HT1080 (cell line): ENCODE measurements around the gene NPR2. TPM values are rescaled to one million over a fixed set of nuclear protein-coding genes. Genes with fewer than 3 reads are reported as not detected.

Source experiments
- DNase-seq: peaks from one replicate; pipeline ENCODE4 v3.0.0-alpha.2; 2015; ENCODE audit warnings: low read depth
- polyA plus RNA-seq, 2 experiments: library from polyadenylated mRNA; depleted of rRNA; stranded (reverse); fragments of >200 nt; gene quantifications; 2 replicates each; pipeline ENCODE4 v1.2.3, GENCODE V29; 2015
- total RNA-seq: library from RNA; depleted of rRNA; stranded (reverse); fragments of >200 nt; shearing (Covaris generic); gene quantifications from 2 replicates; pipeline ENCODE4 v1.2.3, GENCODE V29; 2014; rRNA removed

The NPR2 gene
- total RNA-seq = 6.9 and 8.6 TPM in 2 replicates
- 18.8 and 19.5 TPM in 2 replicates for polyA plus RNA-seq (2015; cell fraction: cytosol; rRNA removed)
- polyA plus RNA-seq (2015; cell fraction: nucleus; rRNA removed) = 34.4 and 40.8 TPM in 2 replicates

DNA sequence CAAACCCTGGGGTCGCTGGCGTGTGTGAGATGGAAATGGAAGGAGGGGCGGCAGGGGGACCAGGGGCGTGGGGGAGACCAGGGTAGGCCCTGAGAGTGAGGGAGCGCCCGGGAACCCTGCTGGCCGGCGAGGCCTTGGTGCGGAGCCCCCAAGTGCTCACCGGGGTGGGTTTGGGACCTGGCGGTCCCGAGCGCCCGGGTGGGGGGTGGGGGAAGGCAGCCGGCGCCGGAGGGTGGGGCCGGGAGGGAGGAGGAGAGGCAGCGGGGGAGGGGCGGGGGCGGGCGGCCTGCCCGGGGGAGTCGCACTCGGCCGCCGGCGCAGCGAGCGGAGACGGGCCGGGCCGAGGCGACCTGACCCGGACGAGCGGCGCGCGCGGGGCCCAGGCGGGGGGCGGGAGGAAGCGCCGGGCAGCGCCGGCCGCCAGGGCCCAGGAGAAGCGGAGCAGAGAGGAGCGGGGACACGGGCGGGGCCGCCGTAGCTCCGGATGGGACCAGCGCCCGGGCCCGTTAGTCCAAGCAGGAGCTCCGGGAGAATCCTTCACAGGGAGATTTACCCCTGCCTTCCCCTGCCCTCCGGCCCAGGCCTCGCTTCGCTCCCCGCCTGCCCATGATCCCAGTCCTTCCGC is at the start of gene NPR2:
NPR2 (plus strand) TSS at position 295 of the 625 bp plus-strand sequence. CDS start 818 bp downstream, outside the sequence.
- no peak for DNase-seq

DNA sequence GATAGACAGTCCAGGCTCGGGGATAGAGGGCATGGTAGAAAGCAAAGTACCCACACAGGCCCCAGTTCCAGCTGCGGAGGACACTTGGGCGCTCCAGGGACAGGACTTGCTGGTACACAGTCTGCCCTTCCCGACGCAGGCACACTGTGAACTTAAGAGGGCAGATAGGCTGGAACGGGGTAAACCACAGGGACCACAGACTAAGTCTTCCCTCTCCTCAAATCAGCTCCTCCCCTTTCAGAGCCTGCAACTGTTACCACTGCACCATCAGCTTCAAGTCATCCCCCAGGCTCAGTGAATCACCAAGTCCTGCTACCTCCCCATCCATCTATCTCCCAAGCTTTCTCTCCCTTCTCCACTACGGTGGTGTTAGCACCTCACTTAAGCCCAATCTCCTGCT is 49.7 kb upstream of the NPR2 start:
- DNase-seq = no peak

DNA sequence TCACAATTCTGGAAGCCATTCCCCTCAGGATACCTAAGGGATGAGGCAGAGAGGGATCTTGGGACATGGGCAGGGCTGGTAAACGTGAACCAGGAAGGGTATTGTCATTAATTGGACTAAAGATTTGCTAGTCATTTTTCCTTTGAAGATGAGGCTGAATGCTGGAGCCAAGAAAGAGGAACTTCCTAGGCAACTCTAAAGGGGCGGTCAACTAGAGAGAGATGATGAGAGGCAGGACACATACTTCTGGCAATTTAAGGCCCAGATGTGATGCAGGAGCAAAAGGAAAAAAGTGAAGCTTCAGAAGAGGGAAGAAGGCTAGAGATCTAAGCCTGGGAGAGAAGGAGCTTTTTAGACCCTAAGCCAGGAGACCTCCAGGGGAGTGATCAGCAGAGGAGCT is 47.9 kb upstream of the NPR2 start:
- DNase-seq = no peak

DNA sequence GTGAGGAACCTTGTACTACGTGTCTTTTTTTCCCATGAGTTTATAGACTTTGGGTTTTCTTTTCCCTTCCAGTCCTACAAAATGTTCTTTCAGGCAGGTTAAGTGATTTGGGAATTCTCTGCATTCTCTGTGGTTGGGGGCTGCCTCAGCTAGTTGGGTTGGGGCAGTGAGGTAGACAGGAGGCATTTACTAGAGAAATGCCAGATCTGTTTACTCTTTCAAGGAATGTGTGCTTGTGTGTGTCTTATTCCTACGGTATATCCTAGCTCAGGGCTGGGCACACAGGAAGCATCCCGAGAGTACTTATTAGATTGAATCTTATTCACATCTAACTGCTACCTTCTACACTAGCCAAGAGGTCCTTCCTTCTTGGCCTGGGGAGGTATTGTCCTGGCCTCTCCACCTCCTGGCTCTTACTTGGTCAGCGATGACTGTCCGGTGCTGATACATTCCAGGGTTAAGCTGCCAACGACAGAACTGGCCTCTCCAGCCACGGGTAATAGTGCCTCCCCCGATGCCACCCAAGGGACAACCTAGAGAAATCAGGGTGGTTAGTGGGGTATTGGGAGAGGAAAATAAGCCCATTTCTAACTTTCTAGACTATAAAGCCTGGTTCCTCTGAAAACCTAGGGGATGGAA is 47.4 kb upstream of the NPR2 start:
- no peak for DNase-seq

DNA sequence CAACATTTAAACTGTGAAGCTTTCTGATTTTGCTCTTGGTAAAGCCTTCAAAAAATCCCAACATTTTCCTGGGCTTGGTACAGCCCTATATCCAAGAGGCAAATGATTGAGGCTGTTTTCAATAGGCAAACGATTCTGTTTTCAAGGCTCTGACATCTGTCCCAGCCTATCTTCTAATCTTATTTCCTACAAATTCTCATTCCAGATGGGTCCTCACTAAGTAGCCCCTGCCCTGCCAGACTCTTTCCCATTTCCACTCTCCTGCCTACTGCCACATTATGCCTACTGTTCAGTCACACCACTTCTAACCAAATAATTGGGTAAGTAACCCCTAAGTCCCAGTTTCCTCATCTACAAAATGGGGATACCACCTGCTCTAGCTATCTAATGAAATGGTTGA is 45.8 kb upstream of the NPR2 start:
- no peak for DNase-seq

DNA sequence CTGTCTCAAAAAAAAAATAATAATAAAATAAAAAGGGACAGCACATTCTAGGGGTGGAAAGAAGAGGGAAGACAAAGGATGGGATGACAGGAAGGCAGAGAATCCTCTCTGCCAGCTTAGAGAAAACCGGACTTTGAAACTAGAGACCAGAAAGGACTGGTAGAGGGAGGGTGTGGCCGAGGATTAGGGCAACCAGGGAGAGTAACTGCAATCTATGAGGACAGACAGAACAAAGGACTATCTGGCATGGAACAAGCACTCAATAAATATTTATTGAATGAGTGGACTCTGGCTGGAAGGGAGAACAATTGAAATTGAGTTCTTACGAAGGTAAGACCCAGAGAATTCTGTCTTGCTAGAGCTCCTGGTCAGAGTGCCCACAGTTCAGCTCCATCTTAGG is 44.8 kb upstream of the NPR2 start:
- DNase-seq = no peak

DNA sequence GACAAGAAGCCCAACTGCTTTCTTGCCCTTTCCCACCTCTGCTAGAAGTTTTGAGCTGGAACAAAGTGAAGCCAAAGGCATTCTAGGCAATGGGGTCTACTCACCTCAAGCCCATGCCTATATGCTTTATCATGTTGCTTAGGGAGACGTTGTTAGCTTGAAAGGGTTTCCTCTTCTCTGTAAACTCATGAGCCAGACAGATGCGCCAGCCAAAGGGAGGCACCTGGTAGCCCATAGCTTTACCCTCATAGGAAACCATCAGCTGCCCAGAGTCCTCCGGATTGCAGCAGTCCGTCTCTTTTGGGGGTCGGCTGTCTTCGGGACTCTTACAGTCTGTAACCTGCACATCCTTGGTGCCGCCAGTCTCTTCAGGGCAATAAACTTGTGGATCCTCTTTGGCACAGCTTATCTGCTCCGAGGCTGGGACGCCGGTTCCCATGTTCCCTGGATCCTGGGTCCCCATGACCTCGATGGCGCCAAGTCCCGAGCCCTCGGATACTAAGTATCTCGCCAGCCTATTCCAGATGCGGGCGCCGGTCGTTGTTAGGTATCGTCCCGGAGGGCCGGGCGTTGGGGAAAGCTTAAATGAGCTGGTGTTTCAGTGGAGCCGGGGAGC is 43.0 kb upstream of the NPR2 start:
- no peak for DNase-seq

DNA sequence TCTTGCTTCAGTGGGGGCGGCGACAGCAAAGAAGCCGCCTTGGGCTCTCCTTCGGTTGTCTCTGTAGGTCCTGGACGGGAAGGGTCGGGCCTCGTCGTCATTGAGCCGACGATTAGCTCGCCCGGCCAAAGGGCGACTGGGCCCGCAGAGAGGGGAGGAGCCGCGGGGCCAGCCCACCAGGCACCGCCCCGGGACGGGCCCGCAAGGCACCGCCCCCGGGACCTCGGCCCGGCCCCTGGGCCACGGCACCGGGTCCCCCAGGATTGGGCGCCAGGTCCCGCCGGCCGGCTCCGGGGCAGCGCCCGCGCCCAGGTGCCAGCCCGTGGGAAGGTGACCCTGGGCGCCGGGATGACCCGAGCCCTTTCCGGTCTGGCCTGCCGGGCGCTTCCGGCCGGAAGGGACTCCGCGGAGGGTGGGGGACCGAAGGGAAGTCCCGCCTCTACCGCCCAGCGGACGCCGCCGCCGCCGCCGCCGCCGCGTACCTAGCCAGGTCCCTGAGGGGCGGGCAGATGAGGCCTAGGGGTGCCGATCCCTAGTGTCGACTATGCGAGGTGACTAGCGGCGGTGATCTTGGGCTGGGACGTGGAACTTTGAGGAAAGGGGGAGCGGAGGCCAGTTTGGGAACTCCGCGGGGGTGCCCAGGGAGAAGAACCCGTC is 42.4 kb upstream of the NPR2 start, which contains the start of the genes GBA2 and RGP1:
GBA2 (minus strand) TSS at position 371 of the 657 bp plus-strand sequence. CDS start 524 bp downstream, outside the sequence.
RGP1 (plus strand) TSS at position 430 of the 657 bp plus-strand sequence. CDS start 469 bp downstream, outside the sequence.
- DNase-seq = peak; percentile 74

DNA sequence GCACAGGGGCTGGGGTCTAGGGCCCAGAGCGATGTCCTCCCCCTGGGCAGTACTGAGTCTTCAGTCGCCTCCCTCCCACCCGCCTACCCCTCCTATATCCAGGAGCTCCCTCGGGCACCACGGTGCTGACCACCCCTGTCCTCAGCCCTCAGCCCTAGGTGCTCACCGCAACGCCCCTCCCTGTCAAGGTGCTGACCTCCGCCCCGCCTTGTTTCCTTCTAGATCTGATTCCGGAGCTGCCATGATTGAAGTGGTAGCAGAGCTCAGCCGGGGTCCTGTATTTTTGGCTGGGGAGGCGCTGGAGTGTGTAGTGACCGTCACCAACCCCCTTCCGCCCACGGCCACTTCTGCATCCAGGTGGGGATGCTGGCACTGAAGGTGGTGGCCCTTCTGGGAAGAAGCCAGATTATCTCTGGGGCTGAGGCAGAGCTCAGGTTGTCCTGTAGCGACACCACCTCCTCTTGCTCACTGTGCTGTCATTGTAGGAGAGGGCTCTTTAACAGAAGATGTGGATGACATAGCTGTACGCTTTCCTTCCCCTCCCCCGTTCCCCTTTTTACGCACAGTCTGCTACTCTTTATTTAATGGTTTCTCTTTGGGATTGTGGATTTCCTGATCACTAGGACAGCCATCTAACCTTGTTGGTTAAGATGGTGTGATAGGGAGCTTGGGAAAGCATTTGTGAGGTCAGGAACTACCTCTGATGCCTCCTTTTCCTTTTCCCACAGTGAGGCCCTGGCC is 41.7 kb upstream of the NPR2 start:
- no peak for DNase-seq

DNA sequence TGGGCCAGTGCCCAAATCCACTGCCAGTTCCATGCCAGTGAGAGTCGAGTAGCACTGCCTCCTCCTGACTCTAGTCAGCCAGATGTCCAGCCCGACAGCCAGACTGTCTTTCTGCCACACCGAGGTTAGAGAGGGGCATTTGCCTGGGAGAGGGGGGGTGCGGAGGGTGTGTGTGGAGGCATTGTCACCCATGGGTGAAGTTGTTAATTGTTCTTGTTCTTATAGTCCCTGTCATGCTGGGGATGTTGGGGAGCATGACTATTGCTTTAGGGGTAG is 41.2 kb upstream of the NPR2 start:
- DNase-seq = no peak

DNA sequence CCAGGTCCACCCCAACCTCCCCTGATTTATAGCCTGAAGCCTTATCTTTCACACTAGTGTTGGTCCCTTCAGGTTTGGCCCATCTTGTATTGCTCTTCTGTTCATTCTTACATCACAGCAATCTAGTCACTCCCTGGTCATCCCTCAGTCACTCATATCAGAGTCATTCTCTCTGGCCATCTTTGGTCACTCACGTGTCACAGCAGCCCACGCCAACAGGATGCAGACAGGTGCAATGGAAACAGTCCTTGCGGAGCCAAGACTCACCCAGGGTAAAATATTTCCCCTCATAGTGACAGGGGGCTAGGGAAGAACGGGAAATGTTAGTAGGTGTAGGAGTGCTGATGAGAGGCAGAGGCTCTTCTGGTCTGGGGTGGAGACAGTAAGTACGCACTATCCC is 37.9 kb upstream of the NPR2 start:
- no peak for DNase-seq

DNA sequence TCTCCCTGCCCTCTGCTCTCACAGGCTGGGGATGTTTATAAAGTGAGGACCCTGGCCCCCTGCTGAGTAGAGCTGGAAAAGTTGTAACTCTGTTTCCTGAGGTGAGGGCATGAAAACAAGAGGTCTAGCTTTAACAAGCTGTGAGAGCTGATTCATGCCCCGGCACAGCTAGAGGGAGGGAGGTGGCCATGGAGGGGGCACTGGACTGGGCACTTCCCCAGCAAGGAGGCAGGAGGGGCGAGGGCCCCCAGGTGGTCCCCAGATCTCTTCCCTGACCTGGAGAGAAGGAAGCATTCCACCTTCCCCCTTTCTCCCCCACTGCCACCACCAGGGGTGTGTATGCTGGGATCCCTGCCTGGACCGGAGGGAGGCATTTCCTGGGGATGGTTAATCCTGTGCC is 37.1 kb upstream of the NPR2 start, which contains the start of gene MSMP:
MSMP (minus strand) TSS at position 13 of the 400 bp plus-strand sequence. CDS start 147 bp downstream, outside the sequence.
- no peak for DNase-seq

DNA sequence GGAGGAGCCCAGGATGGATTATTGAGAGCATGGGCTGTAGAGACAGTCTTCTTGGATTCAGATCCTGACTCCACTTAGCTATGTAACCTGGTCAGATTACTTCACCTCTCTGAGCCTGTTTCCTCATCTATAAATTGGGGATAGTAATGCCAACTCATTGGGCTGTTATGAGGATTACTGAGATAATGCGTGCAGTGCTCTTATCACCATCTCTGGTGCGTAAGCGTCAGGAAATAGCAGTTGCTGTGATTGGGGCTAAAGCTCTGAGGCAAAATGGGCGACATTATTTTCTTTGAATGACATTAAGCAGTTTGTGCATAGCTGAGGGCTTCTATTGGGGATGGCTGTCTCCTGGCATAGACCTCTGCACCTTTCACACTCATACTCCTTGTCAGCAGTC is 36.3 kb upstream of the NPR2 start:
- DNase-seq = no peak

DNA sequence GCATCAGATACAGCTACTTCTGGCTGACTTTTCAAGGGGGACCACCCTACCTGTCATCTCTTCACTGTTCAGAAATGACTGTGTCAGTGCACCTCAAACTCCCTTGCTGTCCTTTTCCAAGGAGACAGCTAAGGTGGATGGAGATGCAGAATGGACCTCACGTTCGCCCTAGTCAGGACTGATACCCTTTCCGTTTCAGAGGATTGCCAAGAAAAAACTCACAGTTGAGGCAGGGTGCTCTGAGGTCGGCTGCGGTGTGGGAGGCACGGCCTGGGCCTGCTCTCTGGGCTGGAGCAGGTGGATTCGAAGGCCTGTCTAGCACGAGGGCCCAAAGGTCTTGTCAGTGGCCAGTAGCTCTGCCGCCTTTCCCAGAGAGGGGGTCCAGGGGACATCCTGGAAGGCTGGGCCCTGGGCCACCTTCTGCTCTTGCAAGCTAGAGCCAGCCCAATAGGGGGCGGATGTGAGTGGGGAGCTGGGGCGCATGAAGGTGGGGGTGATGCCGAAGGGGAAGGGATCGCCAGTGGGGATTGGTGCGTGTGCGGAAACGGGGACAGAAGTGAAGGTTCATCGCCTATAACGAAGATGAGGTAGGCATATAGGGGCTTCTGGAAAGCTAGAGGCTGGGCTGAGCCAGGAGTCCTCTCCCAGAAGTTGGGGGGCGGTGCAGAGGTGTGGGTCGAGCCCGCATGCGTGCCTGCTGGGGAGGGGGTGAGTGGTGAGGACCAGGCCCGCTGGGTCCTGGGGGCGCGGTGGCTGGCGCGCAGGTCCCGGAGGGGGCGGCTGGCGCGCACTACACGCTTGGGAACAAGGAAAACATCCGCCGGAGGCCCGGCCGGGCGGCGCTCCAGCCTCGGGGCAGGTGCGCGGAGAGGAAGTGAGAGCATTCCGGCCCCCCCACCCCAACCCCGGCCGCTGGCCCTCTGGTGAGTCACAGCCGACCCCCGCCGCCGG is 34.8 kb upstream of the NPR2 start:
- no peak for DNase-seq

DNA sequence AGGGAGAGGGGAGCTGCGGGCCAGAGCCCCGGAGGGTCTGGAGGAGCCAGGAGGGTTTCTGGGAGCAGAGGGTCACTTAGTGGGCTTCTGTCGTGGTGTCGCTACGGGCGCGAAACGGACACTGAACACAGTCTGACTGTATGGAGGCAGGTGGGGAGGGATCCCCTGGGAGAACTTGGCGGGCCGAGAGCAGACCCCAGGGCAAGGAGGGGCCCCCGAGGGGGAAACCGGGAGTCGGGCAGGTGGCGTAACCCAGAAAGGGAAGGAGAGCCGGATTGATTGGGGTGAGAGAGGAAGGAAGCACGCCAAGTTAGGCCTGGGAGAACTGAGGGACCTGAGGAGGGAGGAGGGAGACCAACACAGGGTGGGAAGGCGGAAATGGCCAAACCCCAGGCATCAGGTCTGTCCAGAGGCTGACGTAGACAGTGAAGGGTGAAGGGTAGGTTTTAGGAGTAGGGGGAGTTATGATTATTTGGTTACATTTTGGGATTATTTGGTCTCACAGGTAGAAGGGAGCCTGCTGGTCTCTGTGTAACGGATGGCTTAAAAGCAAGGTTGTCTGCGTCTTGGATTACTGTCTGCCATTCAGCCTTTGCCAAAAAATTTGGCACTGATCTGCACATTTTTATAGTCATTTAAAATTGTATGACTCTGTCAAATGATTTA is 34.0 kb upstream of the NPR2 start:
- no peak for DNase-seq

DNA sequence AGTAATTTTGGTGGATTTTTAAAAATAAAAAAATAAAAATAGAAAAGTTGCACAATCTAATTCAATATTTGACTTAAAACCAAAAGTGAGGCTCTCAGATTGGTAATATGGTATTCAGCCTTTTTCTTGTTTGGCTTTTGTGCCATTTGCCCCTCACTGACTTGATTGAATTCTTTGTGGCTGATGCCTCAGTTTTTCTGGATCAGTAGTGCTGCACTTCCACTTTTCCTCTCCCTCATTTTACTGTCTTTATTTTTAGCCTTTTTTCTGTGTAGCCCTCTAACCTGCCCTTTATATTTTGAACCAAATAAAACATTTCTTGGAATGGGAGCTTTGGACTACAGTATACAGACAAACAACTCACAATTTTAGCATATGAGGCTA is 33.5 kb upstream of the NPR2 start:
- no peak for DNase-seq

DNA sequence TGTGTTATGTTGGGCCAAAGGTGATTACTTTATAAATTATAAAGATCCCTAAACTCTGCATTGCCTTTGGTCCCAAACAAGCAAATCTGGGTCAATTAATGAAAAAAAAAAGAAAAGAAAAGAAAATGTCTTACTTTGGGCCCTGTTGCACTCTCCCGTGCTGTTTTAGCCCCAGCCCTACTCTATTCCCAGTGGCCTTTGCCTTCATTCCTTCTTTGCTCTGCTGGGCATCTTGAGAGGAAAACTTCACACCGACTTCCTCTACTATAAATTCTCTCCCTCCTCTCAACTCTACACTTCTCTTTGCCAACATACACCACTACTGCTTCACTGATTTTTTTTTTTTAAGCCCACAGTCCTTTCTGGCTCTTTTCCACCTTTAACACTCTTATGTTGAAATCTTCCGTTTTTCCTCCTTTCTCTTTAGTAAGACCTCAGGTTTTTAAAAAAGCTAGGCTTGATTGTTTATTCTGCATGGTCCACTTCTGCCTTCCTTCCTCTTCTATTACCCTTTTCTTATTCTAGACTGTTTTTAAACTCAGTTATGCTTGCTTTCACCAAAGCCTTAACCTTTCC is 32.8 kb upstream of the NPR2 start:
- DNase-seq = no peak

DNA sequence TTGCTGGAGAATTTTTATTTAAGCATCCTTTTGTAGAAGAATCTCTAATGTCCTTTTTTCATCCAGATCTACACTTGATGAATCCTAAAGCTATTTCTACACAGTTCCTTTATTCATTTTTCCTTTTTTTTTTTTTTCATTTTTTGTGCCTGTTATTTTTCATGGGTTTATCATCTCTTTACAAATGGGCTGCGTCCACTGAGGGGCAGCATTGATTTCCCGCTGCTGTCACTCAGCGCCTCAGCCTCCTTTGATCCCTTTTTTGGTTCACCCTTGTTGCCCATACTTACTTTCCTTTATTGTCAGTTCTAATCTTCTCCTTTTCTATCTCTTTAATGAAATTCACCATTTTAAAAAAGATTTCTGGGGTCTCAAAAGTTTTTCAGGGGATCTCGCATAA is 31.6 kb upstream of the NPR2 start:
- no peak for DNase-seq

DNA sequence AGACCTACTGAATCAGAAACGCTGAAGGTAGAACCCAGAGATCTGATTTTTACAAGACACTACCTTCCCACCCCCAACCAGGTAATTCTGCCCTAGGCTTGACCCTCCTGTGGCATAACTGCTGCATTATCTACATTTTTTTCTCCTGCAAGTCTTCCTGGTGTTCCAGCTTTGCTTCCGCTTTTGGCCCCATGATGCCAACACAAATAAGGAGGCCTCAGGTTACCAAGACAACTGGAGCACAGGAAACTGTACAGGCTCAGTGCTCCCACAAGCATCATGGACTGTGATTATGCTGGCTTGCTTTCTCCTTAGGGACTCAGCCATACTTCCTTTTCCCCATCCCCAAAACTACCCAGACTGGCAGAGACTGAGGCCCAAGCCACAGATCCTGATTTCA is 30.7 kb upstream of the NPR2 start:
- peak; percentile 66 for DNase-seq
